Tibial artery (tissue), 4 donors: ENCODE results near the gene SLC6A7.

Source experiments
- DNase-seq, 2 donors: peaks; one replicate each; pipeline ENCODE4 v3.0.0-alpha.2; 2019
- H3K27ac ChIP-seq, 2 donors: fragments of 200-600 bp; sonication (generic) in 1 of 2; 1 replicate in 1 of 2; 2 replicates in 1 of 2; pipeline ENCODE4 v1.5.1; 2018 to 2019; ENCODE audit warnings: mild to moderate bottlenecking in 1 of 2
- H3K27me3 ChIP-seq, 2 donors: fragments of 200-600 bp; sonication (generic) in 1 of 2; one replicate each; pipeline versions ENCODE4 v1.5.1 to v1.6.0; 2016 to 2019
- H3K36me3 ChIP-seq, 3 donors: fragments of 200-600 bp; sonication (generic) in 2 of 3; one replicate each; pipeline ENCODE4 v1.5.1; 2016 to 2019; ENCODE audit warnings: mild to moderate bottlenecking in 2 of 3
- H3K4me1 ChIP-seq, 4 donors: fragments of 200-600 bp; sonication (generic) in 2 of 4; 1 replicate in 3 of 4; 2 replicates in 1 of 4; pipeline ENCODE4 v1.5.1; 2016 to 2019
- H3K4me3 ChIP-seq, 2 donors: fragments of 200-600 bp; sonication (generic) in 1 of 2; 1 replicate in 1 of 2; 2 replicates in 1 of 2; pipeline ENCODE4 v1.5.1; 2018 to 2019; ENCODE audit warnings: mild to moderate bottlenecking in 2 of 2
- H3K9me3 ChIP-seq, 3 donors: fragments of 200-600 bp; sonication (generic) in 1 of 3; one replicate each; pipeline ENCODE4 v1.5.1; 2016 to 2019
- intact Hi-C: fragments of 100-400 bp; cut with DNase I; formaldehyde crosslinking; loops from one replicate; pipeline ENCODE4 v1.15.0; 2023; ENCODE audit warnings: low total_unique reads
- TF ChIP-seq, protein P1 (sequence below), 2 experiments: fragments of 200-600 bp in 1 of 2; fragments of 450-650 bp in 1 of 2; IDR thresholded peaks; one replicate each; pipeline ENCODE4 v1.5.1; 2017 to 2019; ENCODE audit warnings: antibody characterized with exemption in 2 of 2, mild to moderate bottlenecking in 1 of 2, moderate library complexity in 1 of 2

Gene SLC6A7

DNA sequence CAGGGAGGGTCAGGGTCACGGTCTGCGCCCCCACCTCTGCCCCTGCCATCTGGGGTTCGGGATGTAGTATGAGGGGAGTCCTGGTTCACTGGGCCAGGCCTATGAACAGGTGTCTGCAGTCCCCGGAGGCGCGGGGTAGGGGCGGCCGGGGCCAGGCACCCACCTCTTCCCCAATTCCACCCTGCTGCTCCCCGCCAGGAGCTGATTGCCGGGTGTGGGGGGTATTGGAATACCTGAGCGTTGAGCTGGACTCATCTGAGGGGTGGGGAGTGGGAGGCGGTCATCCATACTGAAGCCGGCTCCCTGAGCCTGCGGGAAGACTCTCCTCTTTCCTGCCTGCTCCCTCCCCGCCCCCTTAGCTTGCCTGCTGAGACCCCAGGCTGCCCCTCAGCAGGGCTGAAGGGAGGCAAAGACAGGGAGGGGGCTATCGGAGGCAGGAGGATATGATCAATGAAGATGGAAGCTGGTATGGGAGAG is 679 bp downstream of the SLC6A7 start:
- Histone ChIP-seq H3K27me3 (peaks cover 0 to 24% of the 10 kb centered on the region in 2 donors), H3K4me3 (peak overlapping the region in 1 of 2 donors; percentile 33), H3K36me3 (no peaks in the 10 kb centered on the region), H3K9me3 (no peaks in the 10 kb centered on the region), H3K4me1 (peaks cover 0 to 14% (median 7%) of the 10 kb centered on the region in 4 donors), H3K27ac (no peak overlapping the region)
- intact Hi-C loops: no loop called here
- TF ChIP-seq, protein P1, sequence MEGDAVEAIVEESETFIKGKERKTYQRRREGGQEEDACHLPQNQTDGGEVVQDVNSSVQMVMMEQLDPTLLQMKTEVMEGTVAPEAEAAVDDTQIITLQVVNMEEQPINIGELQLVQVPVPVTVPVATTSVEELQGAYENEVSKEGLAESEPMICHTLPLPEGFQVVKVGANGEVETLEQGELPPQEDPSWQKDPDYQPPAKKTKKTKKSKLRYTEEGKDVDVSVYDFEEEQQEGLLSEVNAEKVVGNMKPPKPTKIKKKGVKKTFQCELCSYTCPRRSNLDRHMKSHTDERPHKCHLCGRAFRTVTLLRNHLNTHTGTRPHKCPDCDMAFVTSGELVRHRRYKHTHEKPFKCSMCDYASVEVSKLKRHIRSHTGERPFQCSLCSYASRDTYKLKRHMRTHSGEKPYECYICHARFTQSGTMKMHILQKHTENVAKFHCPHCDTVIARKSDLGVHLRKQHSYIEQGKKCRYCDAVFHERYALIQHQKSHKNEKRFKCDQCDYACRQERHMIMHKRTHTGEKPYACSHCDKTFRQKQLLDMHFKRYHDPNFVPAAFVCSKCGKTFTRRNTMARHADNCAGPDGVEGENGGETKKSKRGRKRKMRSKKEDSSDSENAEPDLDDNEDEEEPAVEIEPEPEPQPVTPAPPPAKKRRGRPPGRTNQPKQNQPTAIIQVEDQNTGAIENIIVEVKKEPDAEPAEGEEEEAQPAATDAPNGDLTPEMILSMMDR (IDR thresholded peaks at IDR 0.05): no peak
- DNase-seq: no peak

- no peak for DNase-seq
- H3K4me3 ChIP-seq: no peak overlapping the region
- peaks cover 0 to 14% (median 7%) of the 10 kb centered on the region in 4 donors for H3K4me1 ChIP-seq
- no peak overlapping the region for H3K27ac ChIP-seq
- H3K9me3 ChIP-seq: no peaks in the 10 kb centered on the region
- peaks cover 0 to 24% of the 10 kb centered on the region in 2 donors for H3K27me3 ChIP-seq
- TF ChIP-seq, protein P1 (IDR thresholded peaks at IDR 0.05): no peak
- no peaks in the 10 kb centered on the region for H3K36me3 ChIP-seq
- intact Hi-C loops: no loop called here
Observed at GRCh38 chr5:150190987-150191386, 1.1 kb downstream of the SLC6A7 start.

- DNase-seq: no peak
- no peak overlapping the region for H3K4me3 ChIP-seq
- no peaks in the 10 kb centered on the region for H3K9me3 ChIP-seq
- TF ChIP-seq, protein P1 (IDR thresholded peaks at IDR 0.05): no peak
- H3K36me3 ChIP-seq: no peaks in the 10 kb centered on the region
- peaks cover 0 to 14% (median 7%) of the 10 kb centered on the region in 4 donors for H3K4me1 ChIP-seq
- H3K27me3 ChIP-seq: peaks cover 0 to 24% of the 10 kb centered on the region in 2 donors
- H3K27ac ChIP-seq: no peak overlapping the region
- intact Hi-C loops: no loop called here
Observed at GRCh38 chr5:150192462-150192861, 2.6 kb downstream of the SLC6A7 start.

GRCh38 chr5:150195736-150196485 is 6.0 kb downstream of the SLC6A7 start:
- H3K27me3 ChIP-seq: no peaks in the 10 kb centered on the region
- no peak for DNase-seq
- TF ChIP-seq, protein P1 (IDR thresholded peaks at IDR 0.05): no peak
- no peak overlapping the region for H3K4me3 ChIP-seq
- H3K36me3 ChIP-seq: no peaks in the 10 kb centered on the region
- intact Hi-C loops: no loop called here
- no peak overlapping the region for H3K27ac ChIP-seq
- H3K4me1 ChIP-seq: no peaks in the 10 kb centered on the region
- H3K9me3 ChIP-seq: no peaks in the 10 kb centered on the region

- Histone ChIP-seq H3K27ac (no peak overlapping the region), H3K4me3 (no peak overlapping the region), H3K36me3 (no peaks in the 10 kb centered on the region), H3K9me3 (no peaks in the 10 kb centered on the region), H3K4me1 (no peaks in the 10 kb centered on the region), H3K27me3 (no peaks in the 10 kb centered on the region)
- TF ChIP-seq, protein P1 (IDR thresholded peaks at IDR 0.05): no peak
- no peak for DNase-seq
- intact Hi-C loops: no loop called here
Observed at GRCh38 chr5:150196514-150196913, 6.7 kb downstream of the SLC6A7 start.
